IPS-18a (cell line): ENCODE results near the gene CLEC12A.
"Not testable (repeated sequence)": the region's sequence is repeated elsewhere in the genome, so short reads cannot be mapped to it uniquely, and the experiment has no call there.

Source experiments
- H3K27ac ChIP-seq: one replicate; pipeline ENCODE4 v1.5.1; 2013; ENCODE audit warnings: low read length
- H3K27me3 ChIP-seq: one replicate; pipeline ENCODE4 v1.6.1; 2013; ENCODE audit warnings: mild to moderate bottlenecking, low read length; ENCODE audit not compliant: control insufficient read depth, insufficient read depth
- H3K36me3 ChIP-seq: one replicate; pipeline ENCODE4 v1.6.1; 2013; ENCODE audit warnings: low read depth, low read length; ENCODE audit not compliant: control insufficient read depth
- H3K4me1 ChIP-seq: one replicate; pipeline ENCODE4 v1.6.1; 2013; ENCODE audit warnings: low read depth, low read length; ENCODE audit not compliant: control insufficient read depth
- H3K4me3 ChIP-seq: one replicate; pipeline ENCODE4 v1.5.1; 2013; ENCODE audit warnings: low read length
- H3K9ac ChIP-seq: one replicate; pipeline ENCODE4 v1.6.1; 2013; ENCODE audit warnings: mild to moderate bottlenecking, low read length, moderate library complexity
- H3K9me3 ChIP-seq: one replicate; pipeline ENCODE4 v1.6.1; 2013; ENCODE audit warnings: low read depth, low read length; ENCODE audit not compliant: control insufficient read depth

The CLEC12A gene

GRCh38 chr12:10016881-10017280, 45.7 kb downstream of the CLEC12A start:
- Histone ChIP-seq H3K4me3 (no peak overlapping the region), H3K4me1 (peaks cover 10% of the 10 kb centered on the region), H3K27ac (no peak overlapping the region), H3K36me3 (no peaks in the 10 kb centered on the region), H3K9ac (no peak overlapping the region), H3K9me3 (no peaks in the 10 kb centered on the region), H3K27me3 (no peaks in the 10 kb centered on the region)

- Histone ChIP-seq H3K27ac (no peak overlapping the region), H3K4me1 (peaks cover 10% of the 10 kb centered on the region), H3K36me3 (no peaks in the 10 kb centered on the region), H3K9me3 (no peaks in the 10 kb centered on the region), H3K4me3 (no peak overlapping the region), H3K9ac (no peak overlapping the region), H3K27me3 (no peaks in the 10 kb centered on the region)
Observed at GRCh38 chr12:10018386-10018785, 47.2 kb downstream of the CLEC12A start.

DNA sequence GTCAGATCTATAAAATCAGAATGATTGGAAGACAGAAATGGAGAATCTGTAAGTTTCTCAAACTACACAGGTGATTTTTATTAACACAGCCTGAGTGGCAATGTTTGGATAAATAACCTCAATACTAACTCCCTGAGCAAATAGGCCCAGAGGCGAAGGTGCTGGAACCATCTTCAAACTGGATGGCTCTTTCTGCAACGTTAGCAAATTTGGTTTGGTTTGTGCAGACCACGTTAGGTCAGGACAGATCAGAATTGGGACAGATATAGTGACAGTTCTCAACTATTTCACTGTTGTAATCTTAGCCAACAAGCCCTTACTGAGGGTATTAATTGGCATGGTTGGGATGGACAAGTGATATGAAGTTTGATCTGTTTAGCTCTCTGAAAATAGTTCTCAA, 50.1 kb downstream of the CLEC12A start:
- peaks cover 10% of the 10 kb centered on the region for H3K4me1 ChIP-seq
- H3K36me3 ChIP-seq: no peaks in the 10 kb centered on the region
- no peak overlapping the region for H3K27ac ChIP-seq
- no peak overlapping the region for H3K9ac ChIP-seq
- no peaks in the 10 kb centered on the region for H3K9me3 ChIP-seq
- no peak overlapping the region for H3K4me3 ChIP-seq
- H3K27me3 ChIP-seq: no peaks in the 10 kb centered on the region

DNA sequence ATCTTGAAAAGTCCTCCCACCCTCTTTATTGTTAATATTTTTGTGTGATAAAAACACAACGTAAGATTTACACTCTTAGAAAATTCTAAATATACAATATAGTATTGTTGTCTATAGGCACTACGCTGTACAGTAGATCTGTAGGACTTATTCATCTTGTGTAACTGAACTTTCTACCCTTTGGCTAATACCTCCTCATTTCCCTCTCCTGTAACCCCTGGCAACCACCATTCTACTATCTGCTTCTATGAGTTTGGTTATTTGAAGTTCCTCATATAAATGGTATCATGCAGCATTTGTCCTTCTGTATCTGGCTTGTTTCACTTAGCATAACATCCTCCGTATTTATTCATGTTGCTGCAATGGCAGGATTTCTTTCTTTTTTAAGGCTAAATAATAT, 54.0 kb downstream of the CLEC12A start:
- H3K9ac ChIP-seq: no peak overlapping the region
- H3K27ac ChIP-seq: no peak overlapping the region
- no peaks in the 10 kb centered on the region for H3K4me1 ChIP-seq
- H3K27me3 ChIP-seq: no peaks in the 10 kb centered on the region
- H3K36me3 ChIP-seq: no peaks in the 10 kb centered on the region
- H3K9me3 ChIP-seq: no peaks in the 10 kb centered on the region
- no peak overlapping the region for H3K4me3 ChIP-seq

DNA sequence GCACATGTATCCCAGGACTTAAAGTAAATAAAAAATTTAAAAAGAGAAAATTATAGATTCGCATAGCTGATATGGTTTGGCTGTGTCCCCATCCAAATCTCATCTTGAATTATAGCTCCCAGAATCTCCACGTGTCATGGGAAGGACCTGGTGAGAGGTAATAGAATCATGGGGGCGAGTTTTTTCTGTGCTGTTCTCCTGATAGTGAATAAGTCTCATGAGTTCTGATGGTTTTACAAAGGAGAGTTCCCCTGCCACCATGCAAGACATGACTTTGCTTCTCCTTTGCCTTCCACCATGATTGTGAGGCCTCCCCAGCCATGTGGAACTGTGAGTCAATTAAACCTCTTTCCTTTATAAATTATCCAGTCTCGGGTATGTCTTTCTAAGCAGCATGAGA, 55.5 kb downstream of the CLEC12A start:
- not testable (repeated sequence) for H3K27ac ChIP-seq, H3K4me1 ChIP-seq, H3K9ac ChIP-seq, H3K27me3 ChIP-seq, H3K9me3 ChIP-seq, H3K36me3 ChIP-seq, H3K4me3 ChIP-seq

- Histone ChIP-seq H3K27ac (no peak overlapping the region), H3K9ac (no peak overlapping the region), H3K27me3 (no peaks in the 10 kb centered on the region), H3K9me3 (no peaks in the 10 kb centered on the region), H3K4me3 (no peak overlapping the region), H3K4me1 (no peaks in the 10 kb centered on the region), H3K36me3 (no peaks in the 10 kb centered on the region)
Observed at GRCh38 chr12:10027311-10027710, 56.1 kb downstream of the CLEC12A start.

DNA sequence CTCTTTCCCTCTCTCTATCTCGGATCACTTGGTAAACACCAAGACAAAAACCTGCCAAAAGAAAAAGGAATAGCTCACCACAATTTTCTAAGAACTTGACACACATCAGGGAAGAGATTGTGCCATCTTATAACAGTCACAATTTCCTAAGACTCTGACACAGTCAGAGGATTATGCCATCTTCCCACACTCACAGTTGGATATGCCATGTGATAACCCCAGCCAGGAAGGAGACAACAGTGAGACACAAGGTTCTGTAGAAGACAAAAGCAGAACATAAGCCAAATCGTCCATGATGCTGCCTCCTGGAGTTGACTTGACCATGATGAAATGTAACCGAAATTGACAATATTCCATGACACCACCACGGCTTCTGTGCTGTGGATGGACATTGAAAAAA, 56.5 kb downstream of the CLEC12A start:
- Histone ChIP-seq H3K9me3 (no peaks in the 10 kb centered on the region), H3K4me1 (no peaks in the 10 kb centered on the region), H3K4me3 (no peak overlapping the region), H3K27ac (no peak overlapping the region), H3K9ac (no peak overlapping the region), H3K36me3 (no peaks in the 10 kb centered on the region), H3K27me3 (no peaks in the 10 kb centered on the region)

DNA sequence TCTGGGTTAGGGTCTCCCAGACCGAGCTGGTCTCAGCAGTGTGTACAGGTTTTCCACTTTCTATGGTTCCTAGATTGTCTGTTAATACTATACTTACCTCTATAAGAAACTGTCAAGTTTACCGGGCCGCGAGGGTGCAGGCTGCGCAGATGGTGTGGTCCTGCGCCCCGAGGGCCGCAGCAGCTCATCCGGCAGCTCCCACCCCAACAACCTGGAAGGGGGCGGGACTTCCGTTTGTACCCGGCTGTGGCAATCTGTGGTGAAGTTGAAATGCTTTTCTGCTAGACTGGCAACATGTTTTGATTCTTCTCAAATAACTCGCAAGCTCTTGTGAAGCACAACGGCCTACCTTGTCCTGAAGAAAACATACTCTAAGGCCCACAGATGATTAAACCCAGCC, 59.2 kb downstream of the CLEC12A start, which contains the start of gene CLEC9A:
TSS of gene CLEC9A (plus strand) at position 237 of the 400 bp plus-strand sequence. CDS start 22,006 bp downstream, outside the sequence.
- H3K36me3 ChIP-seq: no peaks in the 10 kb centered on the region
- H3K9me3 ChIP-seq: no peaks in the 10 kb centered on the region
- no peaks in the 10 kb centered on the region for H3K4me1 ChIP-seq
- H3K4me3 ChIP-seq: no peak within 1 kb of the TSS
- no peak within 1 kb of the TSS for H3K27ac ChIP-seq
- H3K9ac ChIP-seq: no peak within 1 kb of the TSS
- H3K27me3 ChIP-seq: no peaks in the 10 kb centered on the region

- Histone ChIP-seq H3K4me3 (no peak overlapping the region), H3K9ac (no peak overlapping the region), H3K9me3 (no peaks in the 10 kb centered on the region), H3K36me3 (no peaks in the 10 kb centered on the region), H3K27me3 (no peaks in the 10 kb centered on the region), H3K27ac (no peak overlapping the region), H3K4me1 (no peaks in the 10 kb centered on the region)
Observed at GRCh38 chr12:10031321-10031720, 60.1 kb downstream of the CLEC12A start.

DNA sequence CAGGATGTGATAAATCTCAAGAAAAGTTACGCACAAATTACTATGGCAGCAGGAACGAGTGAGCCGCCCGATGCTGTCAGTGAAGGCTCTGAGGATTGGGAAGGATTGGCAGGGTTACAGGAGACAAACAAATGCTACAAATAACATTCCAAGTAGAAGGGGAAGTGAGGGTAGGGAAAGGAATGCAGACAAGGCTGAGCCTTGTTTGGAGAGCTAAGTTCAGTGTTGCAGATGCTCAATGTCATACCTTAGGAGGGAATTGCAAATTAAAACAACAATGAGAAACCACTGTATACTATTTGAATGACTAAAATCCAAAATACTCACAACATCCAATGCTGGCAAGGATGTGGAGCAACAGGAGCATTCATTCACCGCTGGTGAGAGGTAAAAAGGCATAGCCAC, 60.6 kb downstream of the CLEC12A start:
- no peaks in the 10 kb centered on the region for H3K36me3 ChIP-seq
- no peaks in the 10 kb centered on the region for H3K27me3 ChIP-seq
- no peaks in the 10 kb centered on the region for H3K4me1 ChIP-seq
- H3K9ac ChIP-seq: no peak overlapping the region
- H3K9me3 ChIP-seq: no peaks in the 10 kb centered on the region
- H3K4me3 ChIP-seq: no peak overlapping the region
- H3K27ac ChIP-seq: no peak overlapping the region

GRCh38 chr12:10033783-10034545, 62.8 kb downstream of the CLEC12A start:
- Histone ChIP-seq H3K9me3 (no peaks in the 10 kb centered on the region), H3K4me1 (no peaks in the 10 kb centered on the region), H3K27me3 (no peaks in the 10 kb centered on the region), H3K9ac (no peak overlapping the region), H3K4me3 (no peak overlapping the region), H3K36me3 (no peaks in the 10 kb centered on the region), H3K27ac (no peak overlapping the region)
